HG03439 (cell line): ENCODE results near the gene HSF2.
A peak's percentile ranks its signal among the peaks of the same experiment; 100 is the strongest.

ENCODE experiments used
- ATAC-seq: cut with Tn5 transposase; IDR thresholded peaks from one replicate; pipeline ENCODE4 v1.9.1; 2021; ENCODE audit warnings: mild to moderate bottlenecking, moderate library complexity; ENCODE audit not compliant: unreplicated experiment

HSF2 gene

DNA sequence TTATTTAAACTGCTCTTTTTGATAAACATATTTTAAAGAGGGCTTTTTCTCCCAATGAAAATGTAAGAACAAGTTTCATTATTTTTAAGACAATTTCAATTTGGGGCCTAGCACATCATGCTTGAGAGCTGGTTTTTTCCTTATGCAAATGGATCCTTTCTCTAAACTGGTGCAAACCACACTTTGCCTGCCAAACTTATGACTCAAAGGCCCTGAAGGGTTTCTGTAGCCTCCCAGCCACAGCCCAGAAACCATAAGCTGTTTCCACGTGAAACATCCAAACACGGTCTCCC, 451 bp upstream of the HSF2 start:
- no peak for ATAC-seq

GRCh38 chr6:122400121-122400450, 634 bp downstream of the HSF2 start:
- ATAC-seq: peak; percentile 24

GRCh38 chr6:122400462-122401089, 1.1 kb downstream of the HSF2 start:
- no peak for ATAC-seq

DNA sequence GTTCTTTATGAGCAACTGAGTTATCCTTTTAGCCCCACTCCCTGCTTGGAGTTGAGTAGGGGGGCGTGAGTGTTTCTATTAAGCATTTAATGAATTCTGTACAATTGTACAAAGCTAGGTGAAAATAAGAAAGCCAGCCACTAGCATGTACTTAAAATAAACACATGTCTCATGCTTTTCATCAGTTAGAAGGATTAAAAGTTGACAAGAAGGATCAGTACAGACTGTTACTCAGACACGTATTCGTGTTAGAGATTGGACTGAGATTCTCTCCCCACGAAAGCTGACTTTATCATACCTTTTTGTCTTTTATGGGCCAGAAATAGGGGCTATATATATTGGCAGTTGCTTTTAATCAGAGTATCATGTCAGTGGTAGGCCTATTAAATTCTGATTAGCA, 1.7 kb downstream of the HSF2 start:
- ATAC-seq: no peak

DNA sequence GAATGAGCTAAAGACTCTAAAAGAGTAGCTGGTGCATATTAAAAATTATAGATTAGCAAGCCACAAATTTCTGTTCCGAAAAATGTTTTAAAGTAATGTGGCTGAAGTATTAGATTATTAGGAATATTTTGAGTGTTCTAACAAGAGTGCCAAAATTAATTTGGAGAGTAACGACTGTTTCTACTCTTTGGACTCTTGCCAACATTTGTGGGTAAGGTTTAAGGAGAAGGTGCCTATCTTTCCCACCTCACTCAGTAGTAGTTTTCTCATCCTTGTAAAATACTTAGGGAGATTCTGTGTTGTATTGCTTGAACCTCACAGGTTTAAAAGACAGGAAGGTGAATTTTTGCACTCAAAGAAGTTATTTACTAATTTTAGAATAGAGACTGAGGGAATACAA, 5.0 kb downstream of the HSF2 start:
- ATAC-seq: no peak

- no peak for ATAC-seq
Measured at GRCh38 chr6:122405417-122405816, 6.0 kb downstream of the HSF2 start.

DNA sequence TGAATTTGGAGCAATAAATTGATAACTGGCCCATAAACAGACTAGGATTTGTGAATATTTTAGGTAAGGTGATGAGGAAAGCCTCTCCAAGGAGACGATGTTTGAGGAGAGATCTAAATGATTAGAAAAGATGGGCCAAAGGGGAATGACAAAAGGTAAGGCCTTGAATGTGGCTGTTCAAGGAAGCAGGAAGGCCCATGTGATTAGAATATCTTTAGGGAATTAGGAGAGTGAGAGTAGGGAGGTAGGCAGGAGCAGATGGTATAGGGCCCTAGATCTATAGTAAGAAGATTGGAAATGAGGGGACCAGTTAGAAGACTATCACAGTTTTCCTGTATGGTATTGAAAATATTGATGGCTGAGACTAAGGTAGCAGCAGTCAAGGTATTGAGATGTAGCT, 6.7 kb downstream of the HSF2 start:
- ATAC-seq: no peak

DNA sequence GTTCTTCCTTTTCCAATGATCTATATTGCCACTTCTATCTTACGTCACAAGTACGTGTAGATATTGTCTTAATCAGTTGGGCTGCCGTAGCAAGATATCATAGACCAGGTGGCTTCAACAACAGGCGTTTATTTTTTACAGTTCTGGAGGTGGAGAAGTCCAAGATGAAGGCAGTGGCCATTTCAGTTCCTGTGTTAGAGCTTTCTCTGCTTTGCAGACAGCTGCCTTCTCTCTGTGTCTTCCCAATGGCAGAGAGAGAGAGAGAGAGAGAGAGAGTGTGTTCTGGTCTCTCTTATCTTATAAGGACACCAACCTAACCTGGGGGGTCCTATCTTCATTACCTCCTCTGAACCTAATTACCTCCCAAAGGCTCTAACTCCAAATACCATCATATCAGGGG, 8.3 kb downstream of the HSF2 start:
- no peak for ATAC-seq

DNA sequence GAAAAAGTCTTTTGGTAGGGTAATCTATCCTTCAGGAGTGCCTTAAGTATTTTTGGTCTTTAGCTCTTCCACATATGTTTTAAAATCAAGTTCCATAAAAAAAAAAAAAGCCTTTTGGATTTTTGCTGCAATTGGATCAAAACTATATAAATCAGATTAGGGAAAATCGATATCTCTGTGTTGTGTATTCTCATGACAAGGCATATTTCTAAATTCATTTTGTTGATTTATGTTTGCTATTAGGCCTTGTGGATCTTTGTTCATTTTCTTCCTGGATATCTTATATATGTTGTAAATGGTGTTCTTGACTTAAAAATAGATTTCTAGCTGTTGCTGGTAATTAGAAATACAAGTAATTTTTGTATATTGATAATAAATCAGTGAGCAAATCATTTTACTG, 8.8 kb downstream of the HSF2 start:
- no peak for ATAC-seq

DNA sequence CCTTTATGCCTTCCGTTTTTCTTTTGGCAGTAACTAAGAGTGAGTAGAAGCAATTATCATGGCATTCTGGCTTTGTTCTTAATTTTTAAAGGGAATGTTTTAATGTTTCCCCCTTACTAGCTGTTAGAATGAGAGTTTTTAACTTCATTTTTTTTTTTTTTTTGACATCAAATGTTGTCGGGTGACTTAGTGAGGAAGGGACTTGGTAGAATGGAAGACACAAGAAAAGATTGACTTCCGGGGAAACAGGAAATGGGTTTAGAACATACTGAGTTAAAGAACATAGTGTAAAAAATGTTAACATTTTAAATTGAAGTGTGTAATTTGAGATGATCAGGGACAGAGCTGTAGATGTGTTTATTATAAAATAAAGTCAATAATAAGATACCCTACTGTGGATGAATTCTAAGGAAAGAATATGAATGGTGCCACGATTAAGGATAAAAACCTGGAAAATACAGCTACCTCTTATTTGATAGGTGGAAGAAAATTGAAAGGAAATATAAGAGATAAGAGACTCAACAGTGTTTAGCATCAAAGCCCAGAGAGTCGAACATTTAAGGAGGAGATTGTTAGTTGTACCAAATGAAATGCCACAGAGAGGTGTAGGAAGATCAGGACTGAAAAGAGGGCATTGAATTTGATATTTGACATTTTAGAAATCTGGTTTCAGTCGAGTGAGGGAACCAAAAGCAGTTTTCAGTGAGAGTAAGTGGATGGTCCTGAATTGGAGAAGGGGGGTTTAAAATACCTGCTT, 9.4 kb downstream of the HSF2 start:
- no peak for ATAC-seq

GRCh38 chr6:122412001-122412400, 12.5 kb downstream of the HSF2 start:
- ATAC-seq: no peak

DNA sequence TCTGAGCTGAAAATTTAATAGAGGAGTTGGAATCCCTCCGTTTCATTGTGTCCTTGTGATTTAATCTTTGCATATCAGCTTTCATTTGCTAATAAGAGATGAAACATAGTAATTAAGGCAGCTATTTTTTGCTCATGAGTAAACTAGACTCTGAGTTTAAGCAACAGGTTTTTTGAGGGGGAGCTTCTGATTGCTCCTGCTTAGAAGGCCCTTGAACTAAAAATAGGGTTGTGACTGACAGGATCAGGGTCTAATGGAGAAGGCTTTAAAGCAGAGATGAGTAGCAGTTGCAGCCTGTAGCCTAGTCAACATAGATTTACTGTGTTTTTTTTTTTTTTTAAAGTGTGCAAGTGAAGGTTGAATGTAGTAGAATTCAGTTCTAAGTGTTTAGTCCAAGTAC, 17.4 kb downstream of the HSF2 start:
- no peak for ATAC-seq

DNA sequence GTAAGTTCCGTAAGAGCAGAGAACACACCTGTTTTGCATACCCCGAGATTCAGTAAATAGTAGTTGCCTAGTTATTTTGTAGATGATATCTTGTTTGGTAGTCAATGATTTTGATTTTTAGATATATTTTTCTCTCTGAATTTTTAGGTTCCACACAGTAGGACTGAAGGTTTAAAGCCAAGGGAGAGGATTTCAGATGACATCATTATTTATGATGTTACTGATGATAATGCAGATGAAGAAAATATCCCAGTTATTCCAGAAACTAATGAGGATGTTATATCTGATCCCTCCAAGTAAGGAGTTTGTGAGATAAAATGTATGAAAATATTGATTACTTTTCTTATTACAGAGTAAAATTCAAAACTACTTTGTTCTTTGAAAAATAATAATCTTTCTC, 22.6 kb downstream of the HSF2 start:
- no peak for ATAC-seq

DNA sequence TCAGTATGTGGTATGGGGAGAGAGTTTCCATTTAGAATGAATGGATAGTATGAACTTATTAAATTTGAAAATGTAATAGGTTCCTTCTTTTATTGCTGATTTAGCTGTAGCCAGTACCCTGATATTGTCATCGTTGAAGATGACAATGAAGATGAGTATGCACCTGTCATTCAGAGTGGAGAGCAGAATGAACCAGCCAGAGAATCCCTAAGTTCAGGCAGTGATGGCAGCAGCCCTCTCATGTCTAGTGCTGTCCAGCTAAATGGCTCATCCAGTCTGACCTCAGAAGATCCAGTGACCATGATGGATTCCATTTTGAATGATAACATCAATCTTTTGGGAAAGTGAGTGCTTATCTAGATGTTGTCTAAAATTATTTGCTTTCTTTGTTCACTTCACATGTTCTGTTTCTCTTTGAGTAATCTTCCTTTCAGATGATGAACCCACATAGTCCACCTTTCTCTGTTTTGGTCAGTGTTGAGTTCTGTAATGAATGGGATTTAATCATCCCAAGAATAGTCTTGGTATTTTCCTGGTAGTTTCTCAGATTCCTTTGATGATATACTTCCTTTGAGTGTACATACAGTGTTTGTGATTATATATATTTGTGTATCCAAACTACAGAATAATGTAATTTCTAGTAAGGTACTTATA, 23.3 kb downstream of the HSF2 start:
- peak; percentile 92 for ATAC-seq

- ATAC-seq: no peak
Measured at GRCh38 chr6:122423734-122424133, 24.3 kb downstream of the HSF2 start.

GRCh38 chr6:122426597-122426996, 27.1 kb downstream of the HSF2 start:
- no peak for ATAC-seq

GRCh38 chr6:122428781-122429180, 29.3 kb downstream of the HSF2 start:
- no peak for ATAC-seq

GRCh38 chr6:122429323-122429722, 29.9 kb downstream of the HSF2 start:
- no peak for ATAC-seq

- no peak for ATAC-seq
Measured at GRCh38 chr6:122431780-122432179, 32.3 kb downstream of the HSF2 start.

- ATAC-seq: peak; percentile 74
Measured at GRCh38 chr6:122432816-122433215, 33.4 kb downstream of the HSF2 start.

GRCh38 chr6:122438975-122439374, 39.5 kb downstream of the HSF2 start:
- ATAC-seq: no peak

- no peak for ATAC-seq
Measured at GRCh38 chr6:122445274-122445673, 45.8 kb downstream of the HSF2 start.

- ATAC-seq: no peak
Measured at GRCh38 chr6:122449069-122449468, 49.6 kb downstream of the HSF2 start.
